GM19324 (cell line): ENCODE results near the gene SPTLC3.

ENCODE experiments used
- ATAC-seq: cut with Tn5 transposase; IDR thresholded peaks from one replicate; pipeline ENCODE4 v1.9.1; 2021; ENCODE audit warnings: mild to moderate bottlenecking, moderate library complexity; ENCODE audit not compliant: unreplicated experiment, low FRiP score

Gene SPTLC3

DNA sequence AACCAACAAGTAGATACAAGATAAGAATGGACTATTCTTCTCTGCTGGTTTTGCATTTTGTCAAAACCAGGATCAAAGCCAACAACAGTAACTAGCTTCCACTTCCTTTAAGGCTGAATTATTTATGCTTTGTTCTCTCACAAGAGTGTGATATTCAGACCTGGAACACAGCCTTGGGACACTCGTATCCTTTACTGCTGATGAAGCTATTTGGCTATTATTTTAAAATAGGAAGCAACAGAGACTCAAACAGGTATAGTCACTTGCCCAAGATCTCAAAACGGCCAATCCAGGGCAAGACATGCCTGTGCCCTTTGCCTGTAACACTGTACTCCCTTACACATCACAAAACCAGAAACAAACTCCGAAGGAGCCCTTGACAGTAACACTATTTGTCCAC is 19.9 kb downstream of the SPTLC3 start:
- ATAC-seq = no peak

DNA sequence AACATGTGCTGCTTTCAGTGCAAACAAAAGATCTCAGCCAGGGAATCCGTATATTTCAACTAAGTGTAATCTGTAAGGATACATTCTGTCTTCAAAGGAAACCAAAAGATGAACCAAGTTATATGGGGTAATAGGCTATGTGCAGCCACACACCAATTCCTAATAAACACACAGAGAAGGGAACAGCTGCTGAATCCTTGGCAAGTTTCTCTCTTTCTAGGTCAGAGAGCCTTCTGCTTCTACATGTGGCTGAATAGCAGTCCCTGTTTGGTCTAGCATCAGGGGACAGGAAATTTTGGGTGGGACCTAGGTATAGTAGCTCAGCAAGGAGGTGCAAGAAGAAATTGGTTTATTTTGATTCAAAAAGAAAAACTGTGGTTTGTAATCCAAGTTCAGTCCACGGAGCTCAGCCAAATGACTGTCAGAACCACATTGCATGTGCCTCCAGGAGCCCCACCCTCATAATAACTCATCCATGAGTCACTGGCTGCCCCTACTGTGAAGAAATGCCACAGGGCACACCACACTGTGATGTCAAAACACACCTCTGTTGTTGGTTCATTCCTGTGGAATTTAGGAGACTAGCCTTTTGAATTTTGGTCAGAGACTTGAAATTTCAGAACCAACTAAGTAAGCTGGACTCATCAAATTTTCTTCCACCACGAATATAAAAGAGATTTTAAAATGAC is 21.1 kb downstream of the SPTLC3 start:
- ATAC-seq = no peak

DNA sequence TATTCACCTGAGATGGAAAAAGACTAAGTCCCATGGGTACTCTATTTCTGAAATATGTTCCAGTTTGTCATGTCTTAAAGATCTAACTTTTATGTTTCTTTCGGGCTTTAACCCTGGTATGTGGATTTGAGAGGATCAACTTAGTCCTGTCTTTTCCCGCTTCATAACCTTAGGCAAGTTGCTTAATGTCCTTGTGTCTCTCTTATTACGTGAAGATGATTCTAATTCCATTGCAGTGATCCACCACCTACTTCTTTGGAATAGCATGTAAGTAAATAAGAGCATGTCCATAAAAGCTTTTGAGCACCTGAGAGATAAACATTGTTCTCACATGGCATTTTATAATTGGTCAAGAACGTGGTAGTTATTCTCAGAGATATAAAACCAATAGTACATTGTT is 23.0 kb downstream of the SPTLC3 start:
- no peak for ATAC-seq

DNA sequence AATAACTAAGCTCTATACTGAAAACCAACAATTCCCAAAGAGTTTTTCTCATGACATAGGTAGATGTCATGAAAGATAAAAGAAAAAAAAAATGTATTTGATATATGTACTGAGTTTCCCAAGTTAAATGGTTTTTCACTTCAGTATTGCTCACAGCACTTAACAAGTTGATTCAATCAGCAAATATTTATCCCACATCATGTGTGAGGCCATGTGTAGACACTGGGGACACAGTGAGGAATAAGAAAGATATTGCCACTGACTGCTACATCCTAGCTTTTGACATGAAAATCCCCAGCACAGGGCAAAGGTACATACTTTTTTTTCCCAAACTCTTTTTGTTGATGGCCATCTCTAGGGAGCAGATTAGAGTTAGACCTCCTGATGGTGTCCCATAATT is 25.3 kb downstream of the SPTLC3 start:
- no peak for ATAC-seq

DNA sequence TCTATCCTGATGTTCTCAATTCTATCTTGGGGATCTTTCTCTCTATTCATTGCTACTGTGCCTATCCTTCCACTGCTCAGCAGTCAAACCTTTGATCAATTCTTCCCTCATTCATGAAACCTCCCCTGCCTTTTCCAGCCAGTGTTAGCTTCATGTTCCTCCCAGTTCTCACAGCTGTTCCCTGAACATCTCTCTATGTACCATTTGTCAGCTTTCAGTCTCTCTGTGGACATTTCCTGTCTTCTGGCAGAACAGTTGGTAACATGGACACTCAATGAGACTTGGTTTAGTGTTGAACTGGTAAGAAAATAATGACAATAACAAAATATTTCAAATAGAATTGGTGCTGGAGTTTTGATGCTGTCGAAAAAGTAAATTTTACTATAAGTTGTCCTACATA is 26.2 kb downstream of the SPTLC3 start:
- ATAC-seq = no peak

DNA sequence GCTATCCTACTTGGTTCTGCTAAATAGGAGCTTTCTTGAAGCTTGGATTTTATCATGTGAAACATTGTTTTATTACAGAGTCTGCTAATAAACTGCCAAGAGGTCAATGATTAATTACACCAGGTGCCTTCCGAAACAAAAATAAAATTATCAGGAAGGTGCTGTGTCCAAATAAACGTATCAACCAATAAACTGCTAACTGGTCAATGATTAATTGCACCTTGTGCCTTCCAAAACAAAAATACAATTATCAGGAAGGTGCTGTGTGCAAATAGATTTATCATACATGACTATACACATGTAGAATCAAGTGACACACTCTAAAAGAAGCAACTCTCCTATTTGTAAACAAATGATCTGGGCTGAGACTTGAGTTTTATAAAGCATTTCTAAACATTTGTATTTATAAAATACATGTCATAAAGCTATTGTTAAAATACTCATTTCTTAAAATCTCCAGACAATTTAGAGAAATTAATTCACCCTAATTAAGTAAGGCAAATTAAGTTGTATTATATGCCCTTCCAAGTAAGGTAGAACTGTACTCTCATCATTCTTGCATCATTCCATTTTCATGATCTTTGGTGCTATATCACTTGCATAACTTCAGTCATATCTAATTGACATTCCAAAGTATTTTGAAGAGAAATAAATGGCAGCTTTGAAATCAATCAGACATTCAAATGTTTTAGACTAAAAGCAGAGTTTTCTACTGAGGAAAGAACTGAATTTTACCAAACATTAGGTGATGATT is 26.8 kb downstream of the SPTLC3 start:
- no peak for ATAC-seq

DNA sequence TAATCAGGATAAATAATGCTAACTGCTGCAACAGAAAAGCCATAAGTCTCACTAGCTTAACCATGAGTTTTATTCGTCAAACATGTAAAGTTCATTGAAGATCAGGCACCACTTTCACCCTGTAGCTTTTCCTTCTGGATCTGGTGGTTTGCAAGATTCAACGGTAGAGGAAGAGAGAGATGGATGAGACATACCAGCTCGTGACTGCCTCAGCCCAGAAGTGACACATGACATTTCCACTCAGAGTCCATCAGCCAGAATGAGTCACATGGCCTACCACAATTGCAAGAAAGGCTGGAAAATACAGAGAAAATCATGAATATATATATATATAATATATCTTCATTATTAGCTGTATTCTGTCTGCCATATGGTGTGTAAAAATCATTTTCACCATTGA is 29.0 kb downstream of the SPTLC3 start:
- ATAC-seq = no peak

DNA sequence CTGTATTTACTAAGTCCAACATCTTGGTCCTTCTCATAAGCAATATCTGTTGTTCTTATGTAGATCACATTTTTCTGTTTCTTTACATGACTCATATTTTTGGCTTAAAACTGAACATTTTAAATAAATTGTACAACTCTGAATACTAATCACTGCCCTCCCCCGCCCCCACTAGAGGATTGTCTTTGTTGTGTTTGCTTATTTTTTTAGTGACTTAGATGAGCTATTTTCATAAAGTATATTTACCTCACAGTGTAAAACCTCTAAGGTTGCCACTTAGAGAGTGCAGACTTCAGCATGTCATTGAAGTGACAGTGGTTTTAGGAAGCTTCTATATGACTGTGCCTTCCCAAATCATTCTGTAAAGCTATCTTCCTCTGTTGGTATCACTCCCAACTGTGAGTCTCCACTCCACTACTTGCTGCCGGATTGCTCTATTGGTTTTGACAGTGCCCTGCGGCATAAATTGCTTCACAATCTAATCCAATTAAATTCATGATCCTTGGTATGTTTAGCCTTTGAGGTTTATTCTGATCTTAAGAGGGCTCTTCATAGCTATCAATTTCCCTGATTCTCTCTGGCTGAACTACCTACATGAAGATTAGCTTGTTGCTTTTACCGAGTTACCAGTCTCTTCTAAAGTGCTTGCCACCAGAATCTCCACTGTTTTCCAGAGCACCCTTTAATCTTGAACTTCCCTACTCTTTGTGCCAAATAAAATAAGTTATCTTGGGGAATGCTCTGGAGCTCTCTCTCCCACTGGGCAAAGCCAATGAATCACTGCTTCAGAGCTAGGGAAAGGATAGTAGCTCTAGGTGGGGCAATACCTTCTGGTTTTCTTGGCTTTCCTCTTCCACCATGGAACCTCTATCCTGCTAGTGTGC is 33.0 kb downstream of the SPTLC3 start:
- no peak for ATAC-seq

DNA sequence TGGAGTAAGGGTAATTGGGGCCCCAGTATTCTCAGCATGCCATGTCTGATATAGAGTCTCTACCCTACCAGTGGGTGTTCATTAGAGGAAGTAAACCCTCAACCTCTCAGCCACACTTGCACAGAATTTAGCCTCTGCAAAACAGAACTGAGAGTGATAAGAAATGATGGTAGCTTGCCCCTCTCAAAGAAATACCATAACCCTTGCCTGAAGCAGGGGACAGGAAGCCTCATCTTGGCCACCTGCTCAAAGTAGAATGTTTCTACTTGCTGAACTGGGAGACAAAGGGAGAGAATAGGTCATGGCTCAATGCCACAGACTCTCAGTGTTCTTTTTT is 33.7 kb downstream of the SPTLC3 start:
- no peak for ATAC-seq

DNA sequence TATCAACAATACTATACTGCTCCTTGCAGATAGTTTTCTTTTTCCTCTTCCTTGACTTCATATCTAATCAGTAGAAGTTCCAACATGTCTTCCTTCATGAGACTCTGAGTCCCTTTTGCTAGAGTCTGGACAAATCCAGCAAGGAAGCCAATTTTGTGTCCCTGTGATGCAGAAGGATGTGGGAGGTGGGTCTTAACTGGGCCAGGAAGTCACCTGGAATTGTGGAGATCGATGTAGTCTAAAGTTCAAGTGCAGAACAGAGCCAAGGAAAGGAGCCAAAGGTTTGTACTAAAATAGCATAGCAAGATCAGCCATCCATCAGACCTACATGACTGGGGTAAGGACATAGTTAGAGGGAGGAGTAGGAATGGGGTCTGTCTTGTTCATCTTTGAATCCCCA is 37.6 kb downstream of the SPTLC3 start:
- no peak for ATAC-seq

DNA sequence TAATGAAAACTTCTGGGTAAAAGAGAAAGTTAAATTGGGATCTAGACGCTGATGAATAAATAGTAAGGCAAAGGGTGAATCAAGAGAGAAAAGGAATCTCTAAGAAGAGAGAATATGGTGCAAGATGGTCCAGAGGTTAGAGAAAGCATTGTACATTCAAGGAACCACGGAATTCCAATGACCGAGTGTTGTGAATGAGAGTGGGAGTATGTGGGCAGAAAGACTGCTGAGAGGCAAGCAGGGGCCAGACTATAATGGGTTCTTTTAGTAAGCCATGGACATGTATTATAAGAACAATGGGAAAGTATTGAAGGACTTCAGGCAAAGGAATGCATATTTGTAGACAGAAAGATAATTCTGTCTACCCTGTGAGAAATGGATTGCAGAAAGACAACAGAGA is 45.2 kb downstream of the SPTLC3 start:
- no peak for ATAC-seq

DNA sequence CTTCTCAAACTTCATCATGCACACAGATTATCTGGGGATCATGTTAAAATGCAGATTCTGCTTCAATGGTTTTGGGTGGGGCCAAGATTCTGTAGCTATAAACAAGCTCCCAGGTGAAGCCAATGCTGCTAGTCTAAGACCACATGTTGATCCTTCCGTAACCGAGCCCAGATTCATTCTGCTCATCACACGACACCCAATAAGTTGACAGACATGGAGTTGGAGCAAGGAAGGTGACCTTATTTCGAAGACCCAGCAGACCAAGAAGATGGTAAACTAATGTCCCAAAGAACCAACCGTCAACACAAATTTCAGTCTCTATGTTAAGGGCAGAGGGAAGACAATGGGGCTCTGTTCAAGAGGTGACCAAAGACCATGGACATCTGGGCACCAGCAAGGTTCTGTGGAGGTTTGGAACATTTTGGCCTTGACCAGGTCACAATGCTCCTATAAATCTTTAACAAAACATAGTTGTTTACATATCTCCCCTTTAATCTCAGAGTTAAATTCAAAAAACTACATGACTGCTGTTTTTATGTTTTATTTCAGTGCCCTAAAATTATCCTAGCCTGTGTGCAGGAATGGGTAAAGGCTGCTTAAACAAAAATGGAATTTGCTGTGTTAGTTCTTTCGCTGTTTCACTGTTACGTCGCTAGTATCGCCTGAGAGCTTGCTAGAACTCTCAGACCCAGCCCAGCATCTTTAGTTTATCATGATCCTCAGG is 50.1 kb downstream of the SPTLC3 start:
- no peak for ATAC-seq

DNA sequence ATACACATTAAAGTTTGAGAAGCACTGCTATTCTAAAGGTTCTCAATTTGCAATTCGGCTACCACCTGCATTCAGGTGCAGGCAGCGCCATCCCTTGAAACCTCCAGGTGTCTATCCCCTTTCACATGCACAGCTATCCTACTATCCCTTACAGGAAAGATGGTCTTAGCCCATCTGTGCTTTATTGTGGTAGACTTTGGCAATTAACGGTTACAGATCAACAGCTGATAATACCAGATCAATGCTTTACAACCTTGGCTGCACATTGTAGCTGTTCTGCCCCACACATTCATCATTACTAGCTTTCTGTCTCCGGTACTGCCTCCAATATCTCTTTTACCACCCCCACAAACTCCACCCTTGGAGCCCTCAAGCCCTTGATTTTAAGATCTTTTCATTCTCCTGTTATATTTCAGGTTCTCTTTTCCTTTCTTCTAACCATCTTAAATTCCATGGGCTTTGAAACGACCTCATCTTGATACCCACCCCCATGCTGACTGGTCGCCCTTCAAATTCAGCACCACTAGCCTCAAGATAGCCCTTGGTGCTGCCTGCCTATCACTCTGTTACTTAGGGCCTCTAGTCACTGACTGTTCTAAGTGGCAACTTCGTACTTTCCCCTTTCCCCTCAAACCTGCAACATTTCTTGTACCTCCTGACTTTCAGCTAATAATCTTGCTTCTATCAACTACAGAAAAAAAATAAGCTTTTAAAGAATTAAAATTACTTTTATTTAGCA is 50.8 kb downstream of the SPTLC3 start:
- no peak for ATAC-seq

DNA sequence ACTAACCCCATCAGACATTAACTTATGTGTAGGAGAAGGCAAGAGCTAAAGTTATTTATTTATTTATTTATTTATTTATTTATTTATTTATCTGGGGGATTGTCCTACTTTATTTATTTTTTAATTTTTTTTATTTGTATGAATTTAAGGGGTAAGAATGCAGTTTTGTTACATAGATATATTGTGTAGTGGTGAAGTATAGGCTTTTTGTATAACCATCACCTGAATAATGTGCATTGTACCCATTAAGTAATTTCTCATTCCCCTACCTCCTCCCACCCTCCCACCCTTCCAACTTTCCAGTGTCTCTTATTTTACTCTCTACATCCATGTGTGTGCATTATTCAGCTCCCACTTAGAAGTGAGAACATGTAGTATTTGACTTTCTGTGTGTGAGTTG is 51.6 kb downstream of the SPTLC3 start:
- no peak for ATAC-seq

DNA sequence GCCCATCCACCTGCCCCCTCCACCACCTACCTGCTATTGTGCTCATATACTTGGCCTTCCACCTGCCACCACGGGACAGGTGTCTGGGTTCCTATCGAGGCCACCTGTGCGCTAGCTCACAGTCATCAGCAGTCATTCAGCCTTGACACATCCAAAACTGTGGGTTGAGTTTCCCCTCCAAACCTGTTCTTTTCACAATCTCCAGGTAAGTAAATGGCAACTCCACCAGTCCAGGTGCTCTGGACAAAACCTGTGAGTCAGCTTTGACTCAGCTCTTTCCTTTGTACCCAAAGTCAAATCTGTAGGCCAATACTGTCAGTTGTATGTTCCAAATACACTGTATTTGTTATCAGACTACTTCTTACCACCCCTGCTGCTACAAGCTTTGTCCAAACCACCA is 52.6 kb downstream of the SPTLC3 start:
- no peak for ATAC-seq

DNA sequence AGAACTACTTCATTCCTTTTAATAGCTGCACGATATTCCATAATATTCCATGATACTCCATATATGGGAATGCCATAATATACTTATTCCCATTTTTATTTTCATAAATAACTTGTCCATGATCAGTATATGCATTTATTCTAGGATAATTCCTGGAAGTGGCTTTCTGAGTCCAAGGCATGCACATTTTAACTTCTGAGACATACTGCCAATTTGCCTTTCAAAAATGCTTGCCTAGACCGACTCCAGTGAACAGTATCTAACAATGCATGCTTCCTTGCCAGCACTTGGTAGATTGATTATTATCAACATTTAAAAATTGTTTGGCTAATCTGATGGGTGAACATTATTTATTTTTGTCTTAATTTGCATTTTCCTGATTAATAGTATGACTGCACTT is 54.0 kb downstream of the SPTLC3 start:
- no peak for ATAC-seq

DNA sequence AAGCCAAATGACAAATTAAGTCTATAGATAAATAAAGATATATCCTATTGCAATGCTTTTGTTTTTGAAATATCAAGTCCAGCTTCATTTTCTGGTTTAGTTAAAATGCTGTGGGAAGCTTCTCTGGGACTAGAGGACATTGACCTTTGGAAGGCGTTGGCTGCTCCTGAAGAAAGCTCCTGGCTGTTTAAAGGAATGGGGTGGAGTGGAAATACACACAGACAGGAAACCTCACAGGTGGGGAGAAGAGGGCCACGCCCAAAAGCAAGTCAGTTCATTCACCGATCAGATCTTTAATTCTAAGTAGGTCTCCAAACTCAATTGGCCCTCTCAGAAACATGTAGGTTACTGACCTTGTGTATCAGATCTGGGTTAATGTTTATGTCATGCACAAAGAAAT is 59.6 kb downstream of the SPTLC3 start:
- no peak for ATAC-seq

DNA sequence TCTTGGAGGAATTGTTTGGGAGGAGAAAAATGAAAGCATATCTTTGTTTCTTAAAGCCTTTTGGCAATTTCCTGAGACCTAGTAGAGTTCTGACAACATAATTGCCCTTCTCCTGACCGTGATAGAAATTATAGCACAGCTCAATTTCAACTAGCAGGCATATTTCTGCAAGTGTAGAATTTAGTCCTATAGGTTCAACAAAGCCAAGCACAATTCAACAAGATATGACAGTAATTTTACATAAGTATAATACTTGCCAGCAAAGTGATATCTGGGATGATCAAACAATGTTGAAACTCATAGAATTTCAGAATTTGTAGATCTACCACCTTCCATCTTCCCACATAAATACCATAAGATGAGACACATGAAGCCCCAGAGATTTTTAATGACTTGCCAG is 73.1 kb downstream of the SPTLC3 start:
- no peak for ATAC-seq

DNA sequence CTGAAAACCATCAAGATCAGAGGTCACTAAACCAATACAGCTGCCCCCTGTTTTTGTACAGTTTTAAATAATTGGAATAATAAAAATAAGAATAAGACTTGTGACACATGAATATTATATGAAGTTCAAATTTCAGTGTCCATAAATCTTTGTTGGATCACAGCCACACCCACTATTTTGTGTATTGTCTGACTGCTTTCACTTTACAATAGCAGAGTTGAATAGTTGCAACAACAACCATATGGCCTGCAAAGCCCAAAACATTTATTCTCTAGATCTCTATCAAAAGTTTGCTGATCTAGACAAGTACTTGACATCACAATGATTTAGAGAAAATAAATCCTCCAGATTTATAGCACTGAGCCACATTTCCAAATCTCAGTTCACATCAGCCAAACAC is 73.6 kb downstream of the SPTLC3 start:
- no peak for ATAC-seq

DNA sequence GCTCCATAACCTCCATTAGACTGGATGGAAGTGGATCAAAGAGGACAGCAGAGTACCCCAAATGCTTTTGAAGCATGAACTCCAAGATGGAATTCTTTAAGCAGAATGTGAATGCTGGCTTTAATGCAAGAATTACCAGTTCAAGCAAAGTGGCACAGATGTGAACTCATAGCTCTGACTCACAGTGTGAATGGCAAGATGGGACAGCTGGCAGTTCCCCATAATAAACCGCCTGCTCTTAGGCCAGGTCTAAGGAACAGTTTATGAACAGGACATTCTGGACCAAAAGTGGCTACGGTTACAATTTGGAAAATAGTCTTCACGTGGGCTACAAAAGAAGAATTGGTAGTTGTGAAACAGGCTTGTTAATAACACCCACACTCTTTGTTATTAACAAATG is 76.5 kb downstream of the SPTLC3 start:
- no peak for ATAC-seq
